GM21423 (cell line): ENCODE results near the gene HOTAIR.

Experiments used
- ATAC-seq: cut with Tn5 transposase; IDR thresholded peaks from one replicate; pipeline ENCODE4 v1.9.1; 2021; ENCODE audit warnings: mild to moderate bottlenecking, moderate library complexity; ENCODE audit not compliant: unreplicated experiment

Gene HOTAIR

GRCh38 chr12:53929527-53929926, 45.2 kb downstream of the HOTAIR start:
- no peak for ATAC-seq

GRCh38 chr12:53928054-53928835, 46.5 kb downstream of the HOTAIR start:
- no peak for ATAC-seq

- ATAC-seq = no peak
Observed at GRCh38 chr12:53927220-53928029, 47.3 kb downstream of the HOTAIR start.

- no peak for ATAC-seq
Observed at GRCh38 chr12:53924521-53925405, 50.0 kb downstream of the HOTAIR start.

GRCh38 chr12:53916788-53917655, 57.7 kb downstream of the HOTAIR start:
- ATAC-seq = no peak
